ENCODE results near the gene PARP4. TPM values are rescaled to one million over a fixed set of nuclear protein-coding genes. Genes with fewer than 3 reads are reported as not detected.
"Not testable (repeated sequence)": the region's sequence is repeated elsewhere in the genome, so short reads cannot be mapped to it uniquely, and the experiment has no call there.

Gene PARP4
- total and polyA plus RNA-seq, 4 donors, result 12.4 to 52.6 (median 24.2) TPM

DNA sequence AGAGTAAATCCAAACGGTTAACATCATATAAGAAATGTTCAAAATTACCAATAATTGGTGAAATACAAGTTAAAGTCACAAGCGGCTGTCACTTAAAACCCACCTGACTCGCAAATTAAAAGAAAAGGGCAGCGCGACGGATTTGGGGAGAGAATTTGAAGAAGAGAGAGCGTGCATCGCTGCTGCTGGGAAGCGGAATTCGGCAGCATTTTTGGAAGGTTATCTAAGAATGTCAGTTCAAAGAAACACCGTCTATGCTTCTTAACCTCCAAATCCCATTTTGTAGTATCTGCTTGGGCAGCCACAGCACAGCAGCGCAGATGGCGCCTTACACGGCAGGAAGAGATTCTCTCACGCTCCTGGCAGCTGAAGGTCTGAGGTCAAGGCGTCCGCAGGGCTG is 128.5 kb downstream of the PARP4 start:
- ATAC-seq (ENCODE audit: low FRiP score), result not testable (repeated sequence)

DNA sequence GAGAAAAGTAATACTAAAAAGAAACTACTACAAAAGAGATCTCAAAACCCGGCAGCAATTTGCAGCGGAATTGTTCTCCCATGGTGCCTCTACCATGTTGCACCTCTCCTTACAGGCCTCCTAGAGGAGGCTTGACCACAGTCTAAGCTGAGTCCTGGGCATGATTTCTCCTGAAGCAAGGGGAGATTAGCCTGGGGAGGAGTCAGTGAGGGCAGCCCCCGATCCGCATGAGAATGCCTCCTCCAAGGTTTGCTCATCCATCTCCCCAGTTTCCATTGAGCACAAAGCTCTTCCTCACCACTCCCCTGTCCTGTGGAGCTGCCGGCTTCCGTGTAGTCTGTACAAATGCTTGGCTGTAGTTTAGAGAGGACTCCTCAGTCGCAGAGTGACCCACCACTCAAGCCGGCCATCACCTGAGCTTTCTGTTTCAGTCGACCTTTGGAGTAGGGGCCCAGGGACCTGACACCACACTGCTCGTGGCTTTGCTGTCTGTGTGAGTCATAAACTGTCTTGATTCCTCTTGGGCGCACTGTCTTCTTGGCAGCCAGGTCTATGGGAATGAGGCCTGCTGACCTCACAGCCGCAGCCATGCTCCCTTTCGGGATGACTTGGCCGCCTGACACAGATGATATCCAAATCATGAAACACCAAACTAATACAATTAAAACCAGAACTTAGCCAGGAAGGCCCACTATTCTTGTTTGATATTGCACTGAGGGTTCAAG is 130.9 kb downstream of the PARP4 start:
- Histone ChIP-seq H3K36me3 (ENCODE audit: control insufficient read depth in 1 of 2, insufficient read depth in 2 of 2, low read length in 1 of 2) (no peaks in the 10 kb centered on the region), H3K27me3 (ENCODE audit: control insufficient read depth in 1 of 2, insufficient read depth in 2 of 2, low read length in 1 of 2) (no peaks in the 10 kb centered on the region), H3K4me3 (ENCODE audit: low read length in 2 of 2) (no peak overlapping the region), H3K4me1 (ENCODE audit: control insufficient read depth in 1 of 2, insufficient read depth in 2 of 2, low read length in 2 of 2) (no peaks in the 10 kb centered on the region), H3K9me3 (ENCODE audit: control insufficient read depth, low read length) (no peaks in the 10 kb centered on the region), H3K27ac (ENCODE audit: low read depth in 1 of 2, low read length in 2 of 2) (no peak overlapping the region)
- WGBS, 2 donors, result 75 to 79% methylated on average over 14 of the region's 14 CpGs
- intact Hi-C loops (cut with DNase I), result no loop called here
- ATAC-seq (ENCODE audit: low FRiP score), result no peak
- no peak for DNase-seq

More for the DNA sequence above, 128.5 kb downstream of the PARP4 start:
- H3K4me3 ChIP-seq (ENCODE audit: low read length in 2 of 2); H3K27me3 ChIP-seq (ENCODE audit: control insufficient read depth in 1 of 2, insufficient read depth in 2 of 2, low read length in 1 of 2); DNase-seq; H3K36me3 ChIP-seq (ENCODE audit: control insufficient read depth in 1 of 2, insufficient read depth in 2 of 2, low read length in 1 of 2); H3K27ac ChIP-seq (ENCODE audit: low read depth in 1 of 2, low read length in 2 of 2); H3K4me1 ChIP-seq (ENCODE audit: control insufficient read depth in 1 of 2, insufficient read depth in 2 of 2, low read length in 2 of 2); H3K9me3 ChIP-seq (ENCODE audit: control insufficient read depth, low read length); intact Hi-C loops (cut with DNase I): not testable (repeated sequence)
- 93 to 94% methylated on average over 17 of the region's 17 CpGs for WGBS, 2 donors

GRCh38 chr13:24380881-24381280 is 131.7 kb downstream of the PARP4 start:
- H3K36me3 ChIP-seq (ENCODE audit: control insufficient read depth in 1 of 2, insufficient read depth in 2 of 2, low read length in 1 of 2); DNase-seq; H3K27me3 ChIP-seq (ENCODE audit: control insufficient read depth in 1 of 2, insufficient read depth in 2 of 2, low read length in 1 of 2); H3K27ac ChIP-seq (ENCODE audit: low read depth in 1 of 2, low read length in 2 of 2); intact Hi-C loops (cut with DNase I); H3K4me1 ChIP-seq (ENCODE audit: control insufficient read depth in 1 of 2, insufficient read depth in 2 of 2, low read length in 2 of 2); ATAC-seq (ENCODE audit: low FRiP score); H3K4me3 ChIP-seq (ENCODE audit: low read length in 2 of 2); H3K9me3 ChIP-seq (ENCODE audit: control insufficient read depth, low read length): not testable (repeated sequence)

- H3K27ac ChIP-seq (ENCODE audit: low read depth in 1 of 2, low read length in 2 of 2); intact Hi-C loops (cut with DNase I); H3K36me3 ChIP-seq (ENCODE audit: control insufficient read depth in 1 of 2, insufficient read depth in 2 of 2, low read length in 1 of 2); H3K4me1 ChIP-seq (ENCODE audit: control insufficient read depth in 1 of 2, insufficient read depth in 2 of 2, low read length in 2 of 2); ATAC-seq (ENCODE audit: low FRiP score); DNase-seq; H3K4me3 ChIP-seq (ENCODE audit: low read length in 2 of 2); H3K9me3 ChIP-seq (ENCODE audit: control insufficient read depth, low read length); H3K27me3 ChIP-seq (ENCODE audit: control insufficient read depth in 1 of 2, insufficient read depth in 2 of 2, low read length in 1 of 2): not testable (repeated sequence)
- WGBS, 2 donors, result 74 to 82% methylated on average over 3 of the region's 3 CpGs
Measured at GRCh38 chr13:24380227-24380626, 132.4 kb downstream of the PARP4 start.

- intact Hi-C loops (cut with DNase I); H3K4me3 ChIP-seq (ENCODE audit: low read length in 2 of 2); DNase-seq; H3K9me3 ChIP-seq (ENCODE audit: control insufficient read depth, low read length); H3K27ac ChIP-seq (ENCODE audit: low read depth in 1 of 2, low read length in 2 of 2); H3K27me3 ChIP-seq (ENCODE audit: control insufficient read depth in 1 of 2, insufficient read depth in 2 of 2, low read length in 1 of 2); ATAC-seq (ENCODE audit: low FRiP score); H3K4me1 ChIP-seq (ENCODE audit: control insufficient read depth in 1 of 2, insufficient read depth in 2 of 2, low read length in 2 of 2); H3K36me3 ChIP-seq (ENCODE audit: control insufficient read depth in 1 of 2, insufficient read depth in 2 of 2, low read length in 1 of 2): not testable (repeated sequence)
- WGBS, 2 donors, result 77 to 79% methylated on average over 9 of the region's 9 CpGs
Measured at GRCh38 chr13:24371273-24371672, 141.3 kb downstream of the PARP4 start.

Other genes starting within 250 kb of the PARP4 start
- under 1 TPM; 0.42 to 0.99 TPM for gene C1QTNF9, start 203.2 kb downstream of the PARP4 start, total RNA-seq
- gene C1QTNF9, start 203.2 kb downstream of the PARP4 start, polyA plus RNA-seq, result under 1 TPM in 1 of 2 donors, not detected in 1; 0.13 TPM
- not detected for gene ATP12A, start 167.6 kb upstream of the PARP4 start, total RNA-seq
- gene ATP12A, start 167.6 kb upstream of the PARP4 start, polyA plus RNA-seq, result under 1 TPM in 1 of 2 donors, not detected in 1; 0.38 TPM

All from aorta (tissue), 5 donors.